Measurements from ENCODE around the gene OR6J1.
"Not testable (repeated sequence)": the region's sequence is repeated elsewhere in the genome, so short reads cannot be mapped to it uniquely, and the experiment has no call there.

OR6J1 gene

DNA sequence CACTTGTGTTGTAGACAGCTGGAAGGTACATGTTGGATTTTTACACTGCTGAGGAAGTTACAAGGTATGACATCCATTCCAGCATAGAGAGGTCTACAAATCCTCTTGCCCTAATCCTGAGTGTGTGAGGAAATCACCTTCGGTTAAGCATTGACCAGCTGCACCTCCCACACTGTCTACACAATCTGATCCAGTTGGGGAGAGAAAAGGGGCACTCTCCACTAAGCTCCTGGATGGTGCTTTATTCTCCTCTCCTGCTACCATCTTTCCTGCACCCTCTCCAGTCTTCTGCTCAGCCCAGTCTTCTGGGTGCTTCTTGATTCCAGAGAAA is at the start of gene OR6J1:
Gene OR6J1 (minus strand): TSS at position 48 of the 331 bp plus-strand sequence. CDS start 9,541 bp downstream, outside the sequence.
- no peak for DNase-seq

- DNase-seq = no peak
Observed at GRCh38 chr14:22692194-22692593, 48.0 kb upstream of the OR6J1 start.

DNA sequence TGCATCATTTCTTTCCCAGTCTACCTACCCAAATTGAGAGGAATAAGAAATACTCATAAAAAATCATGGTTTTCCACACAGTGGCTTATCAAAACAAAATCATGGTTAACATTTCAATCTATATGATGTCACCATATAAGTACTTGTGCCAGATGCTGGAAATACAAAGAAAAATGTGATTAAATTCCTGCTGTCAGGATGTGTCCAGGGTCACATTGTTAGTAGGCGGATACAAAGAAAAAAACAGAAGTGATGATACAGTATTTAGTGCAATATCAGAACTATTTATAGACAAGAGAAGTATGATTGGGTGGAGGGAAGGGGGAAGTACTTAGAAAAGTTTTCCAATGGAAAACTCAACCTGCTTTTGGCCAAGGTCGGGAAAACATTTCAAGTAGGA is 47.0 kb upstream of the OR6J1 start:
- DNase-seq = no peak

DNA sequence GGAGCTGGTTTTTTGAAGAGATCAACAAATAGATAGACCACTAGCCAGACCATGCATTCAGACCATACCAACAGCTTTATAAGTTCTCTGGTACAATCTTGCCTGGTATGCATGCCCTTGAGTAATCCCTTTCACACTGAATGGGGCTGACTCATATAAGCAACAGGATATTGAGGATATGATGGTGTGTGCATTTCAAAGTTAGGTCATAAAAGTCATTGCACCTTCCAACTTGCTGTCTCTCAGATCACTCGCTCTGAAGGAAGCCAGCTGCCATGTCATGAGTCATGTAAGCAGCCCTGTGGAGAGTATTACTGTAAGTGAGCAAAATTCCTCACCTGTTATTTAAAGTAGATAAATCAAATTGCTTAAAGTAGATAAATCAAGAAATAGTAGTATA is 45.0 kb upstream of the OR6J1 start:
- no peak for DNase-seq

DNA sequence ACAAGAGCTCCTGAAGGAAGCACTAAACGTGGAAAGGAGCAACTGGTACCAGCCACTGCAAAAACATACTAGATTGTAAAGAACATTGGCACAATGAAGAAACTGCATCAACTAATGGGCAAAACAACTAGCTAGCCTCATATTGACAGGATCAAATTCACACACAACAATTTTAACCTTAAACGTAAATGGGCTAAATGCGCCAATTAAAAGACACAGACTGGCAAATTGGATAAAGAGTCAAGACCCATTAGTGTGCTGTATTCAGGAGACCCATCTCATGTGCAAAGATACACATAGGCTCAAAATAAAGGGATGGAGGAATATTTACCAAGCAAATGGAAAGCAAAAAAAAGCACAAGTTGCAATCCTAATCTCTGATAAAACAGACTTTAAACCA is 43.8 kb upstream of the OR6J1 start:
- not testable (repeated sequence) for DNase-seq

DNA sequence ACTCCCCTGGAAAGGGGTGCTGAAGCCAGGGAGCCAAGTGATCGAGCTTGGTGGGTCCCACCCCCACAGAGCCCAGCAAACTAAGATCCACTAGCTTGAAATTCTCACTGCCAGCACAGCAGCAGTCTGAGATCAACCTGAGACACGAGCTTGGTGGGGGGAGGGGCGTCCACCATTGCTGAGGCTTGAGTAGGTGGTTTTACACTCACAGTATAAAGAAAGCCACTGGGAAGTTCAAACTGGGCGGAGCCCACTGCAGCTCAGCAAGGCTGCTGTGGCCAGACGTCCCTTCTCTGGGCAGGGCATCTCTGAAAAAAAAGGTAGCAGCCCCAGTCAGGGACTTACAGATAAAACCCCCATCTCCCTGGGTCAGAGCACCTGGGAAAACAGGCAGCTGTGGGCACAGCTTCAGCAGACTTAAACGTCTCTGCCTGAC is 42.0 kb upstream of the OR6J1 start:
- DNase-seq = peak; percentile 36

DNA sequence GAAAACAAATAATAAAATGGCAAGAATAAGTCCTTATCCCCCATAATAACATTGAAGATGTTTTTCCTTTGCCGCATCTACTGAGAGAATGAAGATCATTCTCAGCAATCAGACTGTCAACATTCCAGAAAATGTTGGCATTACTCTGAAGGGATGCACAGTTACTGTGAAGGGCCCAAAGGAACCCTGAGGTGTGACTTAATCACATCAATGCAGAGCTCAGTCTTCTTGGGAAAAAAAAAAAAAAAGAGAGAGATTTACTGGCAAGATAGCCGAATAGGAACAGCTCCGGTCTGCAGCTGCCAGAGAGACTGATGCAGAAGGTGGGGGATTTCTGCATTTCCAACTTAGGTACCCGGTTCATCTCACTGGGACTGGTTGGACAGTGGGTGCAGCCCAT is 41.3 kb upstream of the OR6J1 start:
- no peak for DNase-seq

DNA sequence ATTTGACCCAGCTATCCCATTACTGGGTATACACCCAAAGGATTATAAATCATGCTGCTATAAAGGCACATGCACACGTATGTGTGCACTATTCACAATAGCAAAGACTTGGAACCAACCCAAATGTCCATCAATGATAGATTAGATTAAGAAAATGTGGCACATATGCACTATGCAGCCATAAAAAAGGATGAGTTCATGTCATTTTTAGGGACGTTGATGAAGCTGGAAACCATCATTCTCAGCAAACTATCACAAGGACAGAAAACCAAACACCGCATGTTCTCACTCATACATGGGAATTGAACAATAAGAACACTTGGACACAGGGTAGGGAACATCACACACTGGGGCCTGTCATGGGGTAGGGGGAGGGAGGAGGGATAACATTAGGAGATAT is 39.3 kb upstream of the OR6J1 start:
- DNase-seq = not testable (repeated sequence)

DNA sequence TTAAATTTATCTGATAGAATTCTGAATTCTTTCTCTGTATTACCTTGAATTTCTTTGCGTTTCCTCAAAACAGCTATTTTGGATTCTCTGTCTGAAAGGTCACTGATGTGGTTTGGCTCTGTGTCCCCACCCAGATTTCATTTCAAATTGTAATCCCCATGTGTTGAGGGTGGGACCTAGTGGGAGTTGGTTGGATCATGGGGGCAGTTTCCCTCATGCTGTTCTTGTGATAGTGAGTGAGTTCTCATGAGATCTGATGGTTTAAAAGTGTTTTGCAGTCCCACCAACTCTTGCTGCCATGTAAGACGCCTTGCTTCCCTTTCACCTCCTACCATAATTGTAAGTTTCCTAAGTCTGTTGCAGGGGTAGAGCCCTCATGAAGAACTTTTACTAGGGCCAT is 34.1 kb upstream of the OR6J1 start:
- no peak for DNase-seq

DNA sequence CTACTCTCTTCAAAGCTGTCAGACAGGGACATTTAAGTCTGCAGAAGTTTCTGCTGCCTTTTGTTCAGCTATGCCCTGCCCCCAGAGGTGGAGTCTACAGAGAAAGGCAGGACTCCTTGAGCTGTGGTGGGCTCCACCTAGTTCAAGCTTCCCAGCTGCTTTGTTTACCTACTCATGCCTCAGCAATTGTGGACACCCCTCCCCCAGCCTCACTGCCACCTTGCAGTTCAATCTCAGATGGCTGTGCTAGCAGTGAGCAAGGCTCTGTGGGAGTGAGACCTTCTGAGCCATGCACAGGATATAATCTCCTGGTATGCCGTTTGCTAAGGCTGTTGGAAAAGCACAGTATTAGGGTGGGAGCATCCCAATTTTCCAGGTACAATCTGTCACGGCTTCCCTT is 33.4 kb upstream of the OR6J1 start:
- DNase-seq = not testable (repeated sequence)

DNA sequence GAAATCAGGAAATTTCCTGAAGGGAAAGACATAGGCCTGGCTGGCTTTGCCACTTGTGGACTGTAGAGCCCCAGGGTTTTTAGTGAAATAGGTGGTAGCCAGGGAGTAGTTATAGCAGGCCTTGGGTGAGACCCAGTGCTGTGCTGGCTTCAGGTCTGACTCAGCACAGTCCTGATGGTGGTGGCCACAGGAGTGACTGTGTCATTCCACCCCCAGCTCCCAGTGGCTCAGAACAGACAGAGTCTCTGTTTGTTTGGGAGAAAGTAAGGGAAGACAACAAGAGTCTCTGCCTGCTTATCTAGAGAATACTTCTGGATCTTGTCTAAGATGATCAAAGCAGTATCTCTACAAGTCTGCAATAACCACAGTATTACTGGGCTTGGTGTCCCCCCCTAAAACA is 27.5 kb upstream of the OR6J1 start:
- DNase-seq = peak; percentile 32

- DNase-seq = no peak
Observed at GRCh38 chr14:22668863-22669262, 24.7 kb upstream of the OR6J1 start.

- no peak for DNase-seq
Observed at GRCh38 chr14:22668417-22668816, 24.3 kb upstream of the OR6J1 start.

DNA sequence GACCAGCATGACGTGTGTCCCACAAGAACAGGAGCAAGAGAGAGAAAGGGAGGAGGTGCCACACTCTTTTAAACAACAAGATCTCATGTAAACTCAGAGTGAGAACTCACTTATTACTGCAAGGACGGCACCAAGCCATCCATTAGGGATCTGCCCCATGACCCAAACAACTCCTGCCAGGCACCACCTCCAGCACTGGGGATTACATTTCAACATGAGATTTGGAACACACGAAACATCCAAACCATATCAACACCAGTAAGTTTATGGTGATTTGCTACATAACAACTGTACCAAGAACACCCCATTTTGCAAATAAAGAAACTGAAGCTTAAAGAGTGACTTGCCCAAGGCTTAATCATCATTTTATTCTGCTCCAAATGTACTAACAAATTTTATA is 23.7 kb upstream of the OR6J1 start:
- no peak for DNase-seq

- DNase-seq = no peak
Observed at GRCh38 chr14:22666203-22666893, 22.2 kb upstream of the OR6J1 start.

GRCh38 chr14:22664261-22664660 is 20.1 kb upstream of the OR6J1 start:
- DNase-seq = no peak

DNA sequence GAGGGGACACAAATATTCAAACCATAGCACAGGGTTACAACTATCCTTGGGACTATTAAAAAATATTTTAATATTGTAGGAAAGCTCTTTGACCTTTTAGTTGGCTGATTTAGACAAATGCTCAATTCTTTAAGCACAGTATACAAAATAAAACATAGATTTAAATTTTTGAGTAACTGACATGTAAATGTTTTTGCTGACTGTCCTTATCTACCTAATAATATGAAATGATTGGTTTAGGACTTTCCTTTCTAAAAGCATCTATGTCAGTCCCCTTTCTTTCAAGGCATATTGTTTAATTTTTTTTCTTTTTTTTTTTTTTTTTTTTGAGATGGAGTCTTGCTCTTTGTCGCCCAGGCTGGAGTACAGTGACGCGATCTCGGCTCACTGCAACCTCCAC is 16.5 kb upstream of the OR6J1 start:
- DNase-seq = no peak

DNA sequence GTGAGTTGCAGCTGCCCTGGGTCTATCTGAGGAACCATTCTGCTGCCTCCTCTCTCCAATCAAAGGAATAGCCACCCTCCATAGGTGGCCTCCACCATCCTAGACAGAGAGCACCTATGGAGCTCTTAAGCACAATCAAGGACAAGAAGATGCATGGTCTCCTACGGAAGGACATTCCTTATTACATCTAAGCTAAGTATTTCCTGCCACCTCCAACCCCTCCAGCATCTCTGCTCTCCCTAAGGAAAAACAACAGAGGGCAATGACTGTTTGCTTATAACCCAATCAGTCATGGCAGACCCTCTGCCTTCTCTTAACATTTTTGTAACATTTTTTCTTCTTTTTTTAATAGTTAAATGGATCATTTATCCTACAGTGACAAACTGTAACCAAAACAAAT is 14.8 kb upstream of the OR6J1 start:
- no peak for DNase-seq

DNA sequence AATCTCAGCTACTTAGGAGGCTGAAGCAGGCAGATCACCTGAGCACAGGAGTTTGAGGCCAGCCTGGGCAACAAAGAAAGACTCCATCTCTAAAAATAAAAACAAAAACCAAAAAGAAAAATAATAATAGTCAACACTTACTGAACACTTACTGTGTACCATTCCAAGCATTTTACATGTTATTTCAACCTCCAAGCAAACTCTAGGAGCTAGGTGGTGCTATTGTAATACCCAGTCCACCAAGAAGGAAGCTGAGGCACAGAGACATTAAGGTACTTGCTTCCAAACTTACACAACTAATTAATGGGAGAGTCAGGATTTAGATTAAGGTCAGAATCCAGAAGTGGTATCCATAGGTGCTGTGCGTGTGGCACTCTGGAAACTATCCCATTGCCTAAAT is 13.7 kb upstream of the OR6J1 start:
- no peak for DNase-seq

DNA sequence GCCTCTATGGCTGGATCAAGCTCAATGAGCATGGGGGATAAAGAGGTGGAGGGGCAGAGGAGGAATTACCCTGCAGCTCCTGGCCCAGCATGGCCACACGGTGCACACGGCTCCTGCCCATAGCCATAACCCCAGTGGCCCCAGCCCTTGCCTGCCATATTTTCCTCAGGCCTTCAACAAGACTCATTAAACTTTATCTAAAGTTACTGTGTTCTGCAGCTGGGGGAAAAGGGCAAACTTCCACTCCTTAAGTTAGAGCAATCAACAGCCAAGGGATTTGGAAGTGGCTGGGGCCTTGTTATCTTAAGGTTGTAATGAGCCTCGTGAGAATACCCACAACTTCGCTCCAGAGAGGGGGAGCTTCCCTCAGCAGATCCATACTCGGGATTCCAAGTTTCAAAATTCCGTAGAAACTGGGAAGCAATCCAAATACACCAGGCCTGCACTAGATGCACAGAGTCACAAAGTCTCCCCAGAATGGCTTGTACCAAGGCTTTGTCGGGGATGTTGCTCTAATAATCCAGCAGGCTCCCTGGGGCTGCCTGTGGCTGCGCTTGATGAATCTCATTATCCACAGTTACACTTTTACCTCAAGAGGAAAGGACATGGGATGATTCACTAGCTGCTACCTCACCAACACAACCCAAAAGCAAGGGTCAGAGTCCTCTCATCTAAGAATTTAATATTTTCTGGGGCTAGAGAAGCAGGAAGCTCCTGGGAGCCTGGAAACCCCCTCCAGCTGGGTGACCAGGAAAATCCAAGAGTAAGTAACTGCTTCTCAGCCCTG is 13.0 kb upstream of the OR6J1 start:
- no peak for DNase-seq

DNA sequence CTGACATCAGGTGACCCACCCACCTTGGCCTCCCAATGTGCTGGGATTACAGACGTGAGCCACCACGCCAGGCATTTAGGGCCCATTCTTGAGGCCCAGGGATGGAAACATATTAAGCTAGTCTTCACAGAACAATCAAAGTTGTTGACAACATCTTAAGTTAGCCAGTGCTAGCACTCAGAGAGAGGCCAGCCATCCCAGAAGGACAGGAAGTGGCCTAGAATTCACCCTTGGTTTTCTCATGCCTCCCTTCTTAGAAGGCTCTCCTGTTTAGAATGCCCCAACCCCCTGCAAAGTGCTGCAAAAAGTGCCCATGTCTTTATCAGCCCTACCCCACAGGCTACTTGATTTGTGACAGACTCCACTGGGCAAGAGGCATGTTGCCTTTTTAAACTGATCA is 12.1 kb upstream of the OR6J1 start:
- no peak for DNase-seq

GRCh38 chr14:22653012-22653621 is 9.0 kb upstream of the OR6J1 start:
- peak; percentile 70 for DNase-seq

GRCh38 chr14:22651586-22651985 is 7.4 kb upstream of the OR6J1 start:
- DNase-seq = no peak

GRCh38 chr14:22650960-22651521 is 6.9 kb upstream of the OR6J1 start:
- DNase-seq = no peak
